AG04449 (cell line): Measurements from ENCODE around the gene HEYL.

ENCODE experiments used
- CTCF ChIA-PET: fragments of 350-600 bp; formaldehyde crosslinking; extraction: SDS; loops from one replicate; lab custom pipeline; 2021; ENCODE audit warnings: antibody characterized with exemption; lab: Yijun Ruan, JAX
- POLR2A ChIA-PET: fragments of 400-600, 350-600 bp; formaldehyde crosslinking; extraction: SDS; loops from one replicate; lab custom pipeline; 2020; ENCODE audit warnings: antibody characterized with exemption, inconsistent platforms; lab: Yijun Ruan, JAX
- DNase-seq: peaks from one replicate; pipeline ENCODE4 v3.0.0-alpha.2; 2010; ENCODE audit warnings: low read depth, low spot score
- H3K4me3 ChIP-seq: 2 replicates; pipeline ENCODE4 v1.5.1; 2011; ENCODE audit warnings: low read depth, mild to moderate bottlenecking, control low read depth, low read length
- CTCF ChIP-seq: IDR thresholded peaks from one replicate; pipeline ENCODE4 v1.5.1; 2011; ENCODE audit warnings: mild to moderate bottlenecking, moderate library complexity, low read length, control low read depth, inconsistent platforms; ENCODE audit not compliant: insufficient read depth; ENCODE audit errors: missing control alignments

Gene HEYL

GRCh38 chr1:39643705-39644104 lies 4.3 kb upstream of the HEYL start:
- H3K4me3 ChIP-seq, result no peak overlapping the region
- CTCF ChIA-PET, result interaction anchor here (1.0 to 6.1 kb wide), 7 partner anchors 8 to 38 kb away, joined by 3 to 44 read pairs (median 5); no protein-coding TSS in a partner anchor
- DNase-seq, result no peak
- TF ChIP-seq CTCF, result no peak
- POLR2A ChIA-PET, result no interaction called here

- no peak for DNase-seq
- H3K4me3 ChIP-seq, result no peak overlapping the region
- ChIA-PET CTCF (interaction anchor here (1.2 to 6.1 kb wide), 6 partner anchors 10 to 36 kb away, joined by 3 to 44 read pairs (median 7); no protein-coding TSS in a partner anchor), POLR2A (no interaction called here)
- TF ChIP-seq CTCF, result no peak
Measured at GRCh38 chr1:39642796-39643195, 3.4 kb upstream of the HEYL start.

- no peak for DNase-seq
Measured at GRCh38 chr1:39640861-39641260, 1.4 kb upstream of the HEYL start.

GRCh38 chr1:39638965-39639304 lies 508 bp downstream of the HEYL start:
- DNase-seq, result no peak
- H3K4me3 ChIP-seq, result no peak overlapping the region; the same call in 1 of the 2 replicates
- ChIA-PET POLR2A (no interaction called here), CTCF (interaction anchor here (0.8 to 6.1 kb wide), 4 partner anchors 9 to 33 kb away, joined by 3 to 44 read pairs (median 12); no protein-coding TSS in a partner anchor)
- no peak for TF ChIP-seq CTCF

More at GRCh38 chr1:39640861-39641260, 1.4 kb upstream of the HEYL start:
- H3K4me3 ChIP-seq, result no peak overlapping the region
- no peak for TF ChIP-seq CTCF
- ChIA-PET CTCF (interaction anchor here (1.0 to 6.1 kb wide), 5 partner anchors 9 to 33 kb away, joined by 3 to 44 read pairs (median 6); partner anchors contain the start of gene NT5C1A), POLR2A (no interaction called here)

- ChIA-PET CTCF (interaction anchor here (1.0 to 4.6 kb wide), 4 partner anchors 10 to 27 kb away, joined by 3 to 19 read pairs (median 4); no protein-coding TSS in a partner anchor), POLR2A (no interaction called here)
- no peak for TF ChIP-seq CTCF
- DNase-seq, result no peak
- H3K4me3 ChIP-seq, result no peak overlapping the region
Measured at GRCh38 chr1:39637361-39637760, 2.1 kb downstream of the HEYL start.

- DNase-seq, result no peak
- ChIA-PET CTCF (interaction anchor here (0.7 to 5.3 kb wide), 8 partner anchors 8 to 84 kb away, joined by 3 to 42 read pairs (median 4); partner anchors contain the start of gene PABPC4), POLR2A (no interaction called here)
- no peak overlapping the region for H3K4me3 ChIP-seq
- TF ChIP-seq CTCF, result no peak
Measured at GRCh38 chr1:39635871-39636210, 3.6 kb downstream of the HEYL start.
